Measurements from ENCODE around the gene CERK.
"Not testable (repeated sequence)": the region's sequence is repeated elsewhere in the genome, so short reads cannot be mapped to it uniquely, and the experiment has no call there.

CERK gene

DNA sequence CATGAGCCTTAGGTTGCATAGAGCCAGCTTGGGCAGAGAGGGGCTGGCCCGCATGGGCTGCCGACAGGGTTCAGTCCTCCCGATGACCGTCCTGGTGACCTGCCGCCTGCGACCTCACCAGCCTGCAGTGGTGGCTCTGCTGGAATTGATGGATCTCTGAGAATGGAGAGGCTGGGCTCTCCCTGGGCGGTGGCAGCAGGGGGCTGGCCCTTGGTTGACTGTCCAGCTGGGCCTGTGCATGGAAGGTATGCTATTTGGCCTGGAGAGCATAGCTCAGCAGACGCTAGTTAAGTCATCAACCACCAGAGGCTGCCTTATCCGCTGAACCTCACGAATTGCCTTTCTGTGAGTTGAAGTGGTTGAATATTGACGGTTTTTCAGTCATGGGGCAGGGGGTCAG lies 98.2 kb downstream of the CERK start:
- Histone ChIP-seq H3K36me3 (ENCODE audit: insufficient read depth, insufficient read length, low read length) (no peaks in the 10 kb centered on the region), H3K4me1 (ENCODE audit: insufficient read depth, insufficient read length) (peaks cover 7% of the 10 kb centered on the region), H3K27me3 (ENCODE audit: insufficient read depth, insufficient read length) (no peaks in the 10 kb centered on the region), H3K4me3 (ENCODE audit: insufficient read length, low read depth) (no peak overlapping the region), H3K9me3 (ENCODE audit: insufficient read depth, low read length) (no peaks in the 10 kb centered on the region), H3K9ac (ENCODE audit: insufficient read length, low read depth) (no peak overlapping the region)
- no peak for DNase-seq (ENCODE audit: low read depth, low spot score)
- TF ChIP-seq YY1 (IDR thresholded peaks at IDR 0.05; ENCODE audit: insufficient read depth, insufficient read length) = no peak
- TF ChIP-seq SUZ12 (IDR thresholded peaks at IDR 0.05; ENCODE audit: extremely low read depth, insufficient read depth, insufficient read length) = no peak
- TF ChIP-seq ZNF274 (IDR thresholded peaks at IDR 0.05; ENCODE audit: low read depth, low read length) = no peak

DNA sequence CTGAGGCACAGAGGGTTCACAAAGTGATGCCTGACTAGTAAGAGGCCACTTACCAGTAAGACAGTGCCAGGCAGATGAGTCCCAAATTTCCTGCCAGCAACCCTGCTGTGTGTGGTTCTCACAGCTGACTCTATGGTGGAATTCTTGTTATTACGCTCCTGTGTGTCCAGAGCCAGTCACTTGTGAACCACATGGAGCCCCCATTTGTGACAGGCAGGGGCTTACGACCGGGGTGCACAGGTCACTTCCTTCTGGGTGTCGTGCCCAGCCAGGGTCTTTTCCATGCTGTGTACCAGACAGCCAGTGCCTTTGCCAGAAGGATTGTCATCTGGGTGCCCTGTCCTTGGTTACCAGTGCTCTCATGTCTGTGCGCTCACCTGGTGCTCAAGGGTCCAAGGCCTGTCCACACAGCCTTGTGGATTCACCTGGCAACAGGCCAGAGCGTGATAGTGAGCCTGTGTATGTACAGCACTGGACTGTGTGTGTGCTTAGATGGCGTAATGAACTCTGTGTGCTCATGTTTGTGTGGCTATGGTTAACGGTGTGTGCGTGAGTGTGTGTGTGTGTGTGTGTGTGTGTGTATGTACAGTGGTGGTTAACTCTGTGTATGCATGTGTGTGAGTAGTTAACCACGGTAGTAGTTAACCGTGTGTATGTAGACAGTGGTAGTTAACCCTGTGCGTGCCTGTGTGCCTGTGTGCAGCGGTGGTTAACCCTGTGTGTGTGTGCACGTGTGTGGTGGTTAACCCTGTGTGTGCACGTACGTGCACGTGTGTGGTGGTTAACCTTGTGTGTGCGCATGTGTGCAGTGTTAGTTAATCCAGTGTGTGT lies 99.2 kb downstream of the CERK start:
- H3K4me1 ChIP-seq (ENCODE audit: insufficient read depth, insufficient read length) = peaks cover 9% of the 10 kb centered on the region
- no peak for DNase-seq (ENCODE audit: low read depth, low spot score)
- TF ChIP-seq YY1 (IDR thresholded peaks at IDR 0.05; ENCODE audit: insufficient read depth, insufficient read length) (no peak), ZNF274 (IDR thresholded peaks at IDR 0.05; ENCODE audit: low read depth, low read length) (no peak), SUZ12 (IDR thresholded peaks at IDR 0.05; ENCODE audit: extremely low read depth, insufficient read depth, insufficient read length) (no peak)

DNA sequence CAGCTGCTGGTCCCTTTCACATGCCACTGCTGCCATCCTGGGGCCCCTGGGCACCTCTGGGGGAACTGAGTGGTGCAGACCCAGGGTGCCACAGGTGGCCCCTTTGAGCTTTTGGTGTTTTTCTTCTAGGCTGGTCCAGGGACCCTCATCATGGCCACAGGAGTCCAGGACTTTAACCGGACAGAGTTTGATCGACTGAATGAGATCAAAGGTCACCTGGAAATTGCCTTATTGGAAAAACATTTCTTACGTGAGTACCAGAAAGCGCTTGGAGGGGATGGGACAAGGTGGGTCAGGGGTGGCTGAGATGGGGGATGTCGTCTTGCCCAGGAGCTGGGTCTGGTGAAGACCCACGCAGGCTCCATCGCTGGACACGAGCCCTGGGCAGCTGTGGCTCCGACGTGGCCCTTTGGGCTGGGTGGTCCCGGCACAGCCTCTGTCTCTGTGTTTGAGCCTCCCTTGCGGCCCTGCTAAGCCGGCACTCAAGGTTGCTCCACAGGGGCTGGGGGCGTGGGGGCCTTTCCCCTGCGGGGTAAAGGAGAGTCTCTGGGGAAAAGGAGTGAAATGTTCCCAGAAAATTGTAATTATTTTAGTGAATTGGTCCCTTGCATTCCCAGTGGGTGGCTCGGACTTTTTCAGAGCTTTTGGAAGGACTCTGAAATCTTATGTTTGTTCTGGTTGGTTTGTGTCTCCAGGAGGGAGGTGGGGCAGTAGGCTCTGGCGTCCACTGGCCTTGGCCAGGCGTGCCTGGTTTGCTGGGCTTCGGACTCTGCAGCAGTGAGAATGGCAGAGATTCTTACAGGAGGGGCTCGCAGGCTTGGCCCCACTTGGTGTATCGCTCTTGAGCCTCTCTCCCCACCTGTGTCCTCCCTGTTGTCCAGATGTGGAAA lies 100.1 kb downstream of the CERK start:
- no peak overlapping the region for H3K4me3 ChIP-seq (ENCODE audit: insufficient read length, low read depth)
- TF ChIP-seq YY1 (IDR thresholded peaks at IDR 0.05; ENCODE audit: insufficient read depth, insufficient read length) (no peak), SUZ12 (IDR thresholded peaks at IDR 0.05; ENCODE audit: extremely low read depth, insufficient read depth, insufficient read length) (no peak)

More for the DNA sequence above, 99.2 kb downstream of the CERK start:
- no peaks in the 10 kb centered on the region for H3K27me3 ChIP-seq (ENCODE audit: insufficient read depth, insufficient read length)
- no peaks in the 10 kb centered on the region for H3K36me3 ChIP-seq (ENCODE audit: insufficient read depth, insufficient read length, low read length)
- no peaks in the 10 kb centered on the region for H3K9me3 ChIP-seq (ENCODE audit: insufficient read depth, low read length)
- H3K9ac ChIP-seq (ENCODE audit: insufficient read length, low read depth) = no peak overlapping the region
- no peak overlapping the region for H3K4me3 ChIP-seq (ENCODE audit: insufficient read length, low read depth)

GRCh38 chr22:46636221-46637002 lies 101.6 kb downstream of the CERK start:
- Histone ChIP-seq H3K4me3 (ENCODE audit: insufficient read length, low read depth) (no peak overlapping the region), H3K27me3 (ENCODE audit: insufficient read depth, insufficient read length) (no peaks in the 10 kb centered on the region), H3K4me1 (ENCODE audit: insufficient read depth, insufficient read length) (peaks cover 9% of the 10 kb centered on the region), H3K9ac (ENCODE audit: insufficient read length, low read depth) (peak overlapping the region; percentile 5), H3K9me3 (ENCODE audit: insufficient read depth, low read length) (no peaks in the 10 kb centered on the region), H3K36me3 (ENCODE audit: insufficient read depth, insufficient read length, low read length) (no peaks in the 10 kb centered on the region)
- DNase-seq (ENCODE audit: low read depth, low spot score) = no peak
- TF ChIP-seq ZNF274 (IDR thresholded peaks at IDR 0.05; ENCODE audit: low read depth, low read length) (no peak), SUZ12 (IDR thresholded peaks at IDR 0.05; ENCODE audit: extremely low read depth, insufficient read depth, insufficient read length) (no peak), YY1 (IDR thresholded peaks at IDR 0.05; ENCODE audit: insufficient read depth, insufficient read length) (no peak)

More for the DNA sequence above, 100.1 kb downstream of the CERK start:
- Histone ChIP-seq H3K4me1 (ENCODE audit: insufficient read depth, insufficient read length) (peaks cover 9% of the 10 kb centered on the region), H3K36me3 (ENCODE audit: insufficient read depth, insufficient read length, low read length) (no peaks in the 10 kb centered on the region), H3K9ac (ENCODE audit: insufficient read length, low read depth) (no peak overlapping the region), H3K9me3 (ENCODE audit: insufficient read depth, low read length) (no peaks in the 10 kb centered on the region), H3K27me3 (ENCODE audit: insufficient read depth, insufficient read length) (no peaks in the 10 kb centered on the region)
- DNase-seq (ENCODE audit: low read depth, low spot score) = no peak

- H3K4me3 ChIP-seq (ENCODE audit: insufficient read length, low read depth) = no peak overlapping the region
- no peaks in the 10 kb centered on the region for H3K27me3 ChIP-seq (ENCODE audit: insufficient read depth, insufficient read length)
- H3K9ac ChIP-seq (ENCODE audit: insufficient read length, low read depth) = no peak overlapping the region
- peaks cover 9% of the 10 kb centered on the region for H3K4me1 ChIP-seq (ENCODE audit: insufficient read depth, insufficient read length)
- no peaks in the 10 kb centered on the region for H3K9me3 ChIP-seq (ENCODE audit: insufficient read depth, low read length)
- TF ChIP-seq ZNF274 (IDR thresholded peaks at IDR 0.05; ENCODE audit: low read depth, low read length) (no peak), YY1 (IDR thresholded peaks at IDR 0.05; ENCODE audit: insufficient read depth, insufficient read length) (no peak), SUZ12 (IDR thresholded peaks at IDR 0.05; ENCODE audit: extremely low read depth, insufficient read depth, insufficient read length) (no peak)
- no peak for DNase-seq (ENCODE audit: low read depth, low spot score)
- no peaks in the 10 kb centered on the region for H3K36me3 ChIP-seq (ENCODE audit: insufficient read depth, insufficient read length, low read length)
Observed at GRCh38 chr22:46635756-46636155, 102.3 kb downstream of the CERK start.

GRCh38 chr22:46634973-46635685 lies 102.9 kb downstream of the CERK start:
- H3K4me3 ChIP-seq (ENCODE audit: insufficient read length, low read depth); H3K36me3 ChIP-seq (ENCODE audit: insufficient read depth, insufficient read length, low read length); H3K4me1 ChIP-seq (ENCODE audit: insufficient read depth, insufficient read length); H3K9ac ChIP-seq (ENCODE audit: insufficient read length, low read depth); H3K9me3 ChIP-seq (ENCODE audit: insufficient read depth, low read length); DNase-seq (ENCODE audit: low read depth, low spot score); H3K27me3 ChIP-seq (ENCODE audit: insufficient read depth, insufficient read length): not testable (repeated sequence)
